Fibroblast of the aortic adventitia (primary cell): Measurements from ENCODE around the gene ATOH1. TPM values are rescaled to one million over a fixed set of nuclear protein-coding genes. Genes with fewer than 3 reads are reported as not detected.

Experiments
- DNase-seq: peaks from one replicate; pipeline ENCODE4 v3.0.0-alpha.2; 2010; ENCODE audit warnings: low read depth
- H3K4me3 ChIP-seq: 2 replicates; pipeline ENCODE4 v1.5.1; 2011; ENCODE audit warnings: low read depth, mild to moderate bottlenecking, control low read depth, low read length, moderate library complexity
- total RNA-seq: library from RNA; depleted of rRNA; stranded (reverse); fragments of >200 nt; gene quantifications from 2 replicates; pipeline ENCODE4 v1.2.3, GENCODE V29; 2012; ENCODE audit warnings: low replicate concordance
- TF ChIP-seq, protein P1 (sequence below): IDR thresholded peaks from 2 replicates; pipeline ENCODE4 v1.5.1; 2011; ENCODE audit warnings: mild to moderate bottlenecking, low read length, control low read depth, inconsistent platforms; ENCODE audit not compliant: insufficient read depth

The ATOH1 gene
- total RNA-seq, 1 donor = not detected

DNA sequence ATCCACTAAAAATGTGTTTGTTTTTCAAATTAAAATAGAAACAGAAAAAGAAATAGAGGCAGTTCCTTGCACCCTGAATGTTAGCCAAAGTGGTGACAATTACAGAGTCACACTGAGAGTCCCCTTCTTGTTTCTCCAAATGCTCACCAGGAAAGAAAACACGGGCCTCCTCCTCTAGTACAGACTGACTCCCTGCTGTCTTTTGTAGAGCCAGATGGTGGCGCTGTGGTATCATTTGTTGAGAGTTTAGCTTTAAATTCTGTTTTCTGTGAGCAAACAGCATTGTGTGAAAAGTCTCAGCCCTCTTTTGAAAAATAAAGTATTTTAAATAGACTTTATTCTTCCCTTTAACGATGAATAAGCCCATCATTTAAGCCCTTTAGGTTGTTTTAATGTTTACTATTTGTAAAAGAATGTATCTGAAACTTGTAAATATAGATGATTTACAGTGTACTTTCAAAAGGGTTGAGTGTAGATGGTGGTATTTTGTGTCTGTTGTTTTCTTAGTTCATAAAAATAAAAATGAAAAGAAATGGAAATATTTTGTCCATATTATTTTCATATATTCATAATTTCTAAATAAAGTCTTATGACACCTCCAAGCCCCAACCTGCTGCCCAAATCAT lies 36.9 kb upstream of the ATOH1 start:
- H3K4me3 ChIP-seq = no peak overlapping the region
- TF ChIP-seq, protein P1, sequence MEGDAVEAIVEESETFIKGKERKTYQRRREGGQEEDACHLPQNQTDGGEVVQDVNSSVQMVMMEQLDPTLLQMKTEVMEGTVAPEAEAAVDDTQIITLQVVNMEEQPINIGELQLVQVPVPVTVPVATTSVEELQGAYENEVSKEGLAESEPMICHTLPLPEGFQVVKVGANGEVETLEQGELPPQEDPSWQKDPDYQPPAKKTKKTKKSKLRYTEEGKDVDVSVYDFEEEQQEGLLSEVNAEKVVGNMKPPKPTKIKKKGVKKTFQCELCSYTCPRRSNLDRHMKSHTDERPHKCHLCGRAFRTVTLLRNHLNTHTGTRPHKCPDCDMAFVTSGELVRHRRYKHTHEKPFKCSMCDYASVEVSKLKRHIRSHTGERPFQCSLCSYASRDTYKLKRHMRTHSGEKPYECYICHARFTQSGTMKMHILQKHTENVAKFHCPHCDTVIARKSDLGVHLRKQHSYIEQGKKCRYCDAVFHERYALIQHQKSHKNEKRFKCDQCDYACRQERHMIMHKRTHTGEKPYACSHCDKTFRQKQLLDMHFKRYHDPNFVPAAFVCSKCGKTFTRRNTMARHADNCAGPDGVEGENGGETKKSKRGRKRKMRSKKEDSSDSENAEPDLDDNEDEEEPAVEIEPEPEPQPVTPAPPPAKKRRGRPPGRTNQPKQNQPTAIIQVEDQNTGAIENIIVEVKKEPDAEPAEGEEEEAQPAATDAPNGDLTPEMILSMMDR = peak; percentile 76
- DNase-seq = peak; percentile 49

DNA sequence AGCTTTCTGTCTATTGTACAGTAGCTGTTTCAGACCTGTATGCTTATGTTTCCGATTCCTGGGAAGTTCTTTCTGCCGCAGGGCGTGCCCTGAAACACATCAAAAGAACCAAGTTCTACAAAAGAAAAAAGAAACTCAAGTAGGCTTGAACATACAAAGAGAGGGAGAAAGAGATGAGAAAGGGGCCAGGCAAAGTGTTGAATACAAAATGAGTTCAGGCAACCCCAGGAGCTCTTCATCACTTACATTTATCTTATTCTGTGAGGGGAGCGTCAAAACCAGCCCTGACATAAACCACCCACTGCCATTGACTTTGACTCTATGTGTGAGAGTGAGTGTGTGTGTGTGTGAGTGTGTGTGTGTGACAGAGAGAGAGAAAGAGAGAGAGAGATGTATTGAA lies 26.5 kb upstream of the ATOH1 start:
- TF ChIP-seq, protein P1 = no peak
- no peak overlapping the region for H3K4me3 ChIP-seq
- no peak for DNase-seq

DNA sequence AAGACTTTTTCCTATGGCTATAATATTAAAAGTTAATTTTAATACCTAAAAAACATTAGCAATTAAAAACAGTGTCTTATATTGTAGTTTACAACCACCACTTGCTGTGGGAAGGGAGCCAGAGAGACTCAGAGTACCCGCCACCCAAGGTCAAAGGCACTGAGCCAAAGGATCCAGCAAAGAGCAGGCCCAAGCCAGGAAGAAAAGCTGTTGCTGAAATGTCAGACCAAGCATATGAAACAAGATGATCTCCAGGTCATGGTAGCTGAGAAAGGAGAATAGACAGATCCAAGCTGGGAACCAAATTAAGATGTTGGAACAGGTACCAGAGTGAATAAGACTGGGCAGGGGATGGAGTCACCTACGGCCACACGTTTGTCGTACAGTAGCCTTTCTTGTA lies 18.8 kb upstream of the ATOH1 start:
- DNase-seq = no peak
- TF ChIP-seq, protein P1 = no peak
- no peak overlapping the region for H3K4me3 ChIP-seq

DNA sequence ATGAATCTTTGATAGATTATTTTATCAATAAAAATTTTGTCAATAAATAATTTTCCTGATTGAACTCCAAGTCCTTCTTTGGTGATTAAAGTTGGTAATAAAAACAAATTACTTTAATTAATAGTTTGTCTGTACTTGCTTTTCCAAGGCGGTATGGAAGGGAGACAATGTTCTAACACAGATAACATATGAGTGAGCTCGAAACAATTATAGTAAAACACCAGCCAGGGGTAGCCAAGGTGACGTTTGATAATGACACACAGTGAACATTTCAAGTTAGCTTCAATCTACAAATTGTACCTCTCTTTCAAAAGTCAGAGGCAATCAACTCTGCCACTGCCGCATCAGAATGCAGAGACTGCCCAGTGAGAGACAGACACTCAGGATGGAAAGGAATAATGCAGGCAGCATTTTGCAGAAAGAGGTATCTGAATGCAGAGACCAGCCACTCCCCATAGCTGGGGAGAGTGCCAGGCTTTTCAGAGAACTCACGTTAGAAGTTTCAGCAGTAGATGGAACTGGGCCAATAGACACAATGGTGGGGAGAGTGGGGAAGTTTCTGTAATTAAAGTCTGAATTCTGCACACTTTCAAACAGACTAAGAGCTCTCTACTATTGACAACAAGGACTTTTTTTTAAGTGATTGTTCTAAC lies 18.1 kb upstream of the ATOH1 start:
- DNase-seq = no peak
- H3K4me3 ChIP-seq = no peak overlapping the region
- TF ChIP-seq, protein P1 = no peak

DNA sequence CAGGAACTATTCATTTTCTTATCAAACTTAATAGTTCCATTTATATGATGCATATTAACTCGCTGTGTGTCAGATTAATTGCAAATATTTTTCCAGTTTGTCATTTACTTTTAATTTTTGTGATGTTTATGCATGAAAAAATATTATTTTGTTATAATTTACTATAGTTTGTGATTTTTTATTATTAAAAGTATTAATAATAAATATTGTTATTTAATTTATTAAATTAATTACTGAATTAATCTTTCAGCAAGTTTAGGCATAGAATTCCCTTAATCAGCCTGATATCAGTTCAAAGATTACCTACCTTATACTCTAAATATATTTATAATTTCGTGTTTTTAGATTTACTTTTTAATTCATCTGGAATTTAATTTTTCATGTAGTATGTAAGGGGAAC lies 15.5 kb upstream of the ATOH1 start:
- TF ChIP-seq, protein P1 = no peak
- no peak overlapping the region for H3K4me3 ChIP-seq

DNA sequence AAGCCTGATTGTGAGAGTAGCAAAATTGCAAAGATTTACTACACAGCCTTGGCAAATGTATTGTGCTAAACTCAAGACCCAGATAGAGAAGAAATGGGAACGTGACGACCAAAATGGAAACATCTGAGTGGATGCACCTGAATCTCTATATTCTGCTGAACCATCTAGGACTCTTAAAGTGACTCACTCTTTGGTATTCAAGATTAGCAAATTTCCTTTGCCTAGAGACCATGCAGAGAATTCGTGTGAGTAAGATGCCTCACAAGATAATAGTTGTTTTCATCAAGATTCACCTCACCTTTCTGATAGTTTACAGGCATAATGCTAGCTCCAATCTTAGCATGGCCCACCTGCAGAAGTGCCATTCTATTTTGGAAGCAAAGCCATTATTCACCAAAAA lies 14.4 kb upstream of the ATOH1 start:
- no peak overlapping the region for H3K4me3 ChIP-seq
- TF ChIP-seq, protein P1 = no peak
- no peak for DNase-seq

More for the DNA sequence above, 15.5 kb upstream of the ATOH1 start:
- no peak for DNase-seq
